Activated CD8-positive, alpha-beta memory T cell treated with anti-CD3 and anti-CD28 coated beads, Interleukin-2, amount 50 U/mL, for 4 hours (primary cell): Measurements from ENCODE around the gene RMDN2.
"Not testable (repeated sequence)": the region's sequence is repeated elsewhere in the genome, so short reads cannot be mapped to it uniquely, and the experiment has no call there.

ENCODE experiments used
- DNase-seq: peaks from one replicate; pipeline ENCODE4 v3.0.0-alpha.2; 2020

The RMDN2 gene

GRCh38 chr2:37934591-37935513, 9.8 kb downstream of the RMDN2 start:
- no peak for DNase-seq

- DNase-seq = not testable (repeated sequence)
These were observed 12.5 kb downstream of the RMDN2 start for GRCh38 chr2:37937568-37937967.

GRCh38 chr2:37941267-37941666, 16.2 kb downstream of the RMDN2 start:
- DNase-seq = not testable (repeated sequence)

GRCh38 chr2:37944268-37944667, 19.2 kb downstream of the RMDN2 start:
- DNase-seq = no peak

- no peak for DNase-seq
These were observed 22.2 kb downstream of the RMDN2 start for GRCh38 chr2:37947306-37947705.

GRCh38 chr2:37962018-37962739, 37.1 kb downstream of the RMDN2 start:
- DNase-seq = not testable (repeated sequence)

- DNase-seq = not testable (repeated sequence)
These were observed 37.6 kb downstream of the RMDN2 start for GRCh38 chr2:37962740-37963121.

- DNase-seq = not testable (repeated sequence)
These were observed 38.8 kb downstream of the RMDN2 start for GRCh38 chr2:37963901-37964300.

- DNase-seq = no peak
These were observed 41.2 kb downstream of the RMDN2 start for GRCh38 chr2:37966326-37966725.

GRCh38 chr2:37969731-37970130, 44.6 kb downstream of the RMDN2 start:
- no peak for DNase-seq

GRCh38 chr2:37971971-37972370, 46.9 kb downstream of the RMDN2 start:
- DNase-seq = no peak

GRCh38 chr2:37973615-37974353, 48.7 kb downstream of the RMDN2 start:
- no peak for DNase-seq

- DNase-seq = no peak
These were observed 50.7 kb downstream of the RMDN2 start for GRCh38 chr2:37975808-37976207.

GRCh38 chr2:37976411-37976810, 51.3 kb downstream of the RMDN2 start:
- DNase-seq = no peak

GRCh38 chr2:37982147-37982582, 57.1 kb downstream of the RMDN2 start:
- peak; percentile 65 for DNase-seq

- DNase-seq = no peak
These were observed 57.8 kb downstream of the RMDN2 start for GRCh38 chr2:37982847-37983246.

GRCh38 chr2:37983719-37984118, 58.6 kb downstream of the RMDN2 start:
- no peak for DNase-seq

- no peak for DNase-seq
These were observed 59.1 kb downstream of the RMDN2 start for GRCh38 chr2:37984176-37984575.

GRCh38 chr2:37984589-37984988, 59.5 kb downstream of the RMDN2 start:
- DNase-seq = no peak

- no peak for DNase-seq
These were observed 60.2 kb downstream of the RMDN2 start for GRCh38 chr2:37985333-37985732.

- DNase-seq = no peak
These were observed 62.1 kb downstream of the RMDN2 start for GRCh38 chr2:37987098-37987775.

GRCh38 chr2:37992601-37993000, 67.5 kb downstream of the RMDN2 start:
- no peak for DNase-seq

- no peak for DNase-seq
These were observed 68.1 kb downstream of the RMDN2 start for GRCh38 chr2:37993143-37993542.
